ENCODE results near the gene MOK.
A peak's percentile ranks its signal among the peaks of the same experiment; 100 is the strongest.

The MOK gene

DNA sequence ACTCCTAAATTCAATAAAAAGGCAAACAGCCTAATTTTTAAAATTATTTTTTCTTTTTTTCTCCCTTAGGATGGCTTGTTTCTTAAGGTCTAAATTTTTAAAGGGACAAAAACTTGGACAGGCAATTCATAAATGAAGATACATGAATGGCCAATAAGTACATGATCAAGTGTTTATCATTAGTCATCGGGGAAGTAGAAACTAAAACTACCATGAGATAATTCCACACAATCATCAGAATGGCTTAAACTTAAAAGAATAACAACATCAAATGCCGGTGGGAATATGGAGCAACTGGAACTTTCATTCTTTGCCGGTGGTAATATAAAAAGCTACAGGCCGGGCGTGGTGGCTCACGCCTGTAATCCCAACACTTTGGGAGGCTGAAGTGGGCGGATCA lies 29.1 kb downstream of the MOK start:
- DNase-seq (ENCODE audit: low read depth) = no peak
- H3K4me3 ChIP-seq (ENCODE audit: low read length) = no peak overlapping the region
- TF ChIP-seq, protein P1, sequence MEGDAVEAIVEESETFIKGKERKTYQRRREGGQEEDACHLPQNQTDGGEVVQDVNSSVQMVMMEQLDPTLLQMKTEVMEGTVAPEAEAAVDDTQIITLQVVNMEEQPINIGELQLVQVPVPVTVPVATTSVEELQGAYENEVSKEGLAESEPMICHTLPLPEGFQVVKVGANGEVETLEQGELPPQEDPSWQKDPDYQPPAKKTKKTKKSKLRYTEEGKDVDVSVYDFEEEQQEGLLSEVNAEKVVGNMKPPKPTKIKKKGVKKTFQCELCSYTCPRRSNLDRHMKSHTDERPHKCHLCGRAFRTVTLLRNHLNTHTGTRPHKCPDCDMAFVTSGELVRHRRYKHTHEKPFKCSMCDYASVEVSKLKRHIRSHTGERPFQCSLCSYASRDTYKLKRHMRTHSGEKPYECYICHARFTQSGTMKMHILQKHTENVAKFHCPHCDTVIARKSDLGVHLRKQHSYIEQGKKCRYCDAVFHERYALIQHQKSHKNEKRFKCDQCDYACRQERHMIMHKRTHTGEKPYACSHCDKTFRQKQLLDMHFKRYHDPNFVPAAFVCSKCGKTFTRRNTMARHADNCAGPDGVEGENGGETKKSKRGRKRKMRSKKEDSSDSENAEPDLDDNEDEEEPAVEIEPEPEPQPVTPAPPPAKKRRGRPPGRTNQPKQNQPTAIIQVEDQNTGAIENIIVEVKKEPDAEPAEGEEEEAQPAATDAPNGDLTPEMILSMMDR (conservative IDR thresholded peaks at IDR 0.05; ENCODE audit: low read length) = no peak

DNA sequence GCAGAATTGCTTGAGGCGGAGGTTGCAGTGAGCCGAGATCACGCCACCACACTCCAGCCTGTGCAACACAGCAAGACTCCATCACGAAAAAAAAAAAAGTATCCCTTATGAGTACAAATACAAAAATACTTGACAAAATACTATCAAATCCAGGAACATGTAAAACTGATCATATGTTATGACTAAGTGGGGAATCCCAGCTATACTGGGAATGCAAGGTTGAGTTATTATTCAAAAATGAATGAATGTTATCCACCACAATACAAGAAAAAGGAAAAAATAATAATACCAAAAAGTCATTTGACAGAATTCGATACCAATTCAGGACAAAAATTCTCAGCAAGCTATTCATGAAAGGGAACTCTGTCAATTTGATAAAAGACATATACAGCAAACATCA lies 32.6 kb downstream of the MOK start:
- TF ChIP-seq, protein P1 (conservative IDR thresholded peaks at IDR 0.05; ENCODE audit: low read length) = no peak
- peak; percentile 50 for DNase-seq (ENCODE audit: low read depth)
- no peak overlapping the region for H3K4me3 ChIP-seq (ENCODE audit: low read length)

DNA sequence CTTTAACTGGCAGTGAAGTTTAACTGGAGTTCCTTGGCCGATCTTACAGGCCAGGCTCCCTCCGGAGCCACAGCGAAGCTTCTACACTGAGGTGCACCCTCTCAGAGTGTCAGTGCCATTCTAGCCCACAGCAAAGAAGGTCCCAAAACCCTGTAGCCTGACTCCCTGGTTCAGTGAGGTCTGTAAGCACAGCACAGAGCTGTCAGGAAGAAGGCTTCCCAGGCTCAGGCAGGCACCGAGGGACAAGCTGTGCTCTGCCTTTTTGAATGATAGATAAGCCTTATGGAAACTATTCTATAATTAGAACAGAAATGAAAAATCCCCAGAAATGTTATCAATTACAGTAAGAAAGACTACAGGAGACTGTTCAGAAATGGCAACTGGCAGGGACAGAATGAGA lies 40.2 kb downstream of the MOK start:
- DNase-seq (ENCODE audit: low read depth) = no peak
- TF ChIP-seq, protein P1 (conservative IDR thresholded peaks at IDR 0.05; ENCODE audit: low read length) = no peak
- no peak overlapping the region for H3K4me3 ChIP-seq (ENCODE audit: low read length)

DNA sequence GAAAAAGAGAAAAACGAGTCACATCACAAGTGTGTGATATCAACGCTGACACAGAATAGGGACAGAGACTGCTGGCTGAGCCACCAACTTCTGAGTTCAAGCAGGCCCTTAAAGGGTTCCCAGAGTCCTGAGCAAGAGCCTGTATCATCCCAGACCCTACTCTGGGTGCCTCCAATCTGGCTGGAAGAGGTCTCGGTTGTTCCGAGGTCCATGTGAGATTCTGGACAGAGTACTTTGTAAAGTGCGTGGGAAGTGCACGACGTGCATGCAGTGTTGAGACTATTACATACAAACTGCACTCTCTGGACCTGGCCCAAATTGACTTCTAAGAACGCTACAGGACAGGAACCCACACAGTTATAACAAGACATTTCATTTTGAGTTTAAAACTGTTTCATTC lies 40.6 kb downstream of the MOK start:
- no peak overlapping the region for H3K4me3 ChIP-seq (ENCODE audit: low read length)
- no peak for DNase-seq (ENCODE audit: low read depth)
- TF ChIP-seq, protein P1 (conservative IDR thresholded peaks at IDR 0.05; ENCODE audit: low read length) = no peak

DNA sequence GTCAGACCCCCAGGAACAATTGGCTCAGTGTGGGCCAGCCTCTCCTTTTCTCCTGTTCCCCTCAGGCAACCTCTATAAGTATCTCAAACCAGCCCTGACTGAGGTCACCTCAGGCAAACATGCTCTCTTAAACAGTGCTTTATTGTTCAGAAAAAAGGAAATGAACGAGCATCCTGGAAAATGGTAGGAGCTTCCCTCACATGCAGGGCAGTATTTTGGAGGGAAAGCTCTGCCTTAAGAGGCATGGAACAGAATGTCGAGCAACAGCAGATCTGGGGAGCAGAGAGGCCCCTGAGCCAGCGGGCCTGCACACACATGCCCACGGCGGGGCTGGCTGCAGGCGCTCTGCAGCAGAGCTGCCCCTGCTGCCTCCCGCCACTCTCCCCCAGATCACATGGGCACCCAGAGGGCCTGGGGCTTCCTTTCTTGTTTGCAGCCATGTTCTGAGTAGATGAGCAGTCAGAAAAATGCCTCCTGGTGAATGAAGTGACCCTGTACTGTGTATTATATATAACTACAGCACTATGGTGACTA lies 42.0 kb downstream of the MOK start:
- no peak overlapping the region for H3K4me3 ChIP-seq (ENCODE audit: low read length)
- TF ChIP-seq, protein P1 (conservative IDR thresholded peaks at IDR 0.05; ENCODE audit: low read length) = no peak
- DNase-seq (ENCODE audit: low read depth) = no peak

DNA sequence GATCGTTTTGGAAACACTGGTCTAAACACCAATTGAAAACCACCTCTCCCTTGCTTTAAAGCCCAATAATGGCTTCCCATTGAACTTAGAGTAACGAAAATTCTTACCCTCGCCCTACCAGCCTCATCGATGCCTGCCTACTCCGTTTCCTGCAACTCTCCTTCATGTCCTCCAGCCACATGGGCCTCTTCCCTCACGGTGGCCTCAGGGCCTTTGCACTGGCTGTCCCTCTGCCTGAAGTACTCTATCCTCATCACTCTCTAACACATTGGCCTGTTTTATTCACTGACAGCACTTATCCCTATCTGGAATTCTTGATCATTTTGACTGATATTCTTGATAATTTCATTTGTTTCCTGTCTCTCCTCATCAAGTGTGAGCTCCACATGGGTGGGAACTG lies 46.8 kb downstream of the MOK start:
- TF ChIP-seq, protein P1 (conservative IDR thresholded peaks at IDR 0.05; ENCODE audit: low read length) = no peak
- no peak overlapping the region for H3K4me3 ChIP-seq (ENCODE audit: low read length)
- DNase-seq (ENCODE audit: low read depth) = no peak

DNA sequence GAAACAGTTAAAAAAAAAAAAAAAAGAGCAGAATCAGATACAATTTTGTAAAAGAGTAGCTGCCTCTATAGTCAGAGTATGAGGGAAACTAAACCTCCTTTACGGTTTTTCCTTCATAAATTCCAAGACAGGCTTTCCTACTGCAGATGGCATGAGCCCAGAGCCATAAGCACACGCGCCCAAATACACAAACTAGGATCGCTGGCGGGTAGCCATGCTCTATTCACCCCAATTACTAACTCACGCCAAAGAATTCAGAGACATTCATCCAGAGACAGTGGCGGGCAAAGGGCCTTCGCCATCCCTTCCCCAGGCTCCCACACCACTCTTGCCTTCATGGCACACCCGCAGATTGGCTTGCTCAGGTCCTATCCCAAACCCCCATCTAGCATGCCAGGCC lies 48.2 kb downstream of the MOK start:
- no peak overlapping the region for H3K4me3 ChIP-seq (ENCODE audit: low read length)
- TF ChIP-seq, protein P1 (conservative IDR thresholded peaks at IDR 0.05; ENCODE audit: low read length) = no peak
- no peak for DNase-seq (ENCODE audit: low read depth)
